Panc1 (cell line): Measurements from ENCODE around the gene MAGI2. TPM values are rescaled to one million over a fixed set of nuclear protein-coding genes. Genes with fewer than 3 reads are reported as not detected.

Experiments used
- ATAC-seq: fragments of 200-7000 bp; cut with Tn5 transposase; 2 replicates; pipeline ENCODE4 v1.9.1; 2020; ENCODE audit warnings: mild to moderate bottlenecking, moderate library complexity
- BruUV-seq: library from RNA; stranded (reverse); fragments of 400-500 nt; replicated peaks from 2 replicates; lab custom pipeline; 2021; lab: Mats Ljungman, UMichigan
- CTCF ChIA-PET: fragments of 300-600 bp; sonication (Branson Sonifier 250); formaldehyde crosslinking; loops from one replicate; lab custom pipeline; 2022; ENCODE audit warnings: antibody characterized with exemption; lab: Charles Lee
- POLR2A ChIA-PET: fragments of 300-600 bp; sonication (Branson Sonifier 250); formaldehyde crosslinking; loops from one replicate; lab custom pipeline; 2022; ENCODE audit warnings: antibody characterized with exemption; lab: Charles Lee
- DNase-seq: peaks from one replicate; pipeline ENCODE4 v3.0.0-alpha.2; 2010; ENCODE audit warnings: low read depth, low spot score
- H3K27ac ChIP-seq: 2 replicates; pipeline ENCODE4 v1.5.1; 2011; ENCODE audit warnings: mild to moderate bottlenecking, low read length, inconsistent platforms
- H3K27me3 ChIP-seq: fragments of 200-500 bp; sonication (Bioruptor generic); 2 replicates; pipeline ENCODE4 v1.6.0; 2014; ENCODE audit warnings: low read length, inconsistent platforms; ENCODE audit not compliant: control insufficient read depth, insufficient read depth
- H3K36me3 ChIP-seq: fragments of 200-500 bp; sonication (Bioruptor generic); 2 replicates; pipeline ENCODE4 v1.5.1; 2014; ENCODE audit warnings: inconsistent platforms, mild to moderate bottlenecking, low read length, moderate library complexity; ENCODE audit not compliant: control insufficient read depth, insufficient read depth
- H3K4me1 ChIP-seq: 2 replicates; pipeline ENCODE4 v1.5.1; 2011; ENCODE audit warnings: inconsistent platforms, mild to moderate bottlenecking, low read length, moderate library complexity; ENCODE audit not compliant: control insufficient read depth, insufficient read depth
- H3K4me3 ChIP-seq, 2 experiments: 2 replicates each; pipeline ENCODE4 v1.5.1; 2011 to 2012; ENCODE audit warnings: low read depth in 2 of 2, low read length in 2 of 2, mild to moderate bottlenecking in 2 of 2, inconsistent platforms in 1 of 2, moderate library complexity in 1 of 2
- H3K9me3 ChIP-seq: fragments of 200-500 bp; sonication (Bioruptor generic); 2 replicates; pipeline ENCODE4 v1.5.1; 2014; ENCODE audit warnings: low read depth, mild to moderate bottlenecking, inconsistent platforms, low read length, moderate library complexity; ENCODE audit not compliant: control insufficient read depth, insufficient read depth
- POLR2AphosphoS5 ChIP-seq: IDR thresholded peaks from 2 replicates; pipeline ENCODE4 v1.6.1; 2012; ENCODE audit warnings: mild to moderate bottlenecking, low read depth, low read length, moderate library complexity
- SIN3A ChIP-seq: IDR thresholded peaks from 2 replicates; pipeline ENCODE4 v1.6.1; 2012; ENCODE audit warnings: low read depth, mild to moderate bottlenecking, low read length, moderate library complexity, borderline replicate concordance; ENCODE audit not compliant: insufficient read depth
- TCF7L2 ChIP-seq: IDR thresholded peaks from 2 replicates; pipeline ENCODE4 v1.6.1; 2011; ENCODE audit warnings: mild to moderate bottlenecking, low read depth, low read length, inconsistent platforms
- in situ Hi-C: cut with HindIII; loops from 2 replicates; pipeline ENCODE4 v1.10.0; 2016; ENCODE audit warnings: low sequenced_read_pairs, low pct_unique_long_range_greater_than_20kb
- intact Hi-C: fragments of 100-400 bp; cut with micrococcal nuclease; formaldehyde crosslinking; loops from one replicate; pipeline ENCODE4 v1.10.0; 2022; ENCODE audit not compliant: unreplicated experiment
- total RNA-seq: library from RNA; stranded (reverse); gene quantifications from one replicate; pipeline ENCODE4 v1.2.1, GENCODE V29; 2021; ENCODE audit not compliant: unreplicated experiment
- TF ChIP-seq, protein P1 (sequence below), 2 experiments: IDR thresholded peaks; 2 replicates each; pipeline ENCODE4 v1.6.1; 2011 to 2012; ENCODE audit warnings: low read depth in 2 of 2, control low read depth in 1 of 2, low read length in 1 of 2, mild to moderate bottlenecking in 1 of 2, moderate library complexity in 1 of 2; ENCODE audit not compliant: insufficient read depth in 1 of 2
- TF ChIP-seq, protein P2 (sequence below): fragments of 450-650 bp; IDR thresholded peaks from 2 replicates; pipeline ENCODE4 v1.5.1; 2017; ENCODE audit warnings: mild to moderate bottlenecking

Gene MAGI2
- total RNA-seq, 1 experiment from 2014 or later: 5.4 TPM

GRCh38 chr7:78024591-78024990, 1428.9 kb downstream of the MAGI2 start:
- Histone ChIP-seq H3K27ac (no peak overlapping the region), H3K4me1 (peaks cover 4% of the 10 kb centered on the region), H3K36me3 (no peaks in the 10 kb centered on the region), H3K9me3 (no peaks in the 10 kb centered on the region), H3K4me3 (no peak overlapping the region), H3K27me3 (peaks cover 34% of the 10 kb centered on the region)
- DNase-seq (no peak), ATAC-seq (no peak)
- CTCF ChIA-PET: interaction anchor here (0.5 kb wide), 1 partner anchor 847 kb away, joined by 3 read pairs; no protein-coding TSS in a partner anchor
- in situ Hi-C loops (no loop called here), intact Hi-C loops (loop anchor here (5.0 to 10.0 kb wide), 3 partner anchors 203 to 1150 kb away; no protein-coding TSS in a partner anchor)
- BruUV-seq: no TSS peak
- no peak for TF ChIP-seq TCF7L2
- no peak for TF ChIP-seq SIN3A
- TF ChIP-seq, protein P1, sequence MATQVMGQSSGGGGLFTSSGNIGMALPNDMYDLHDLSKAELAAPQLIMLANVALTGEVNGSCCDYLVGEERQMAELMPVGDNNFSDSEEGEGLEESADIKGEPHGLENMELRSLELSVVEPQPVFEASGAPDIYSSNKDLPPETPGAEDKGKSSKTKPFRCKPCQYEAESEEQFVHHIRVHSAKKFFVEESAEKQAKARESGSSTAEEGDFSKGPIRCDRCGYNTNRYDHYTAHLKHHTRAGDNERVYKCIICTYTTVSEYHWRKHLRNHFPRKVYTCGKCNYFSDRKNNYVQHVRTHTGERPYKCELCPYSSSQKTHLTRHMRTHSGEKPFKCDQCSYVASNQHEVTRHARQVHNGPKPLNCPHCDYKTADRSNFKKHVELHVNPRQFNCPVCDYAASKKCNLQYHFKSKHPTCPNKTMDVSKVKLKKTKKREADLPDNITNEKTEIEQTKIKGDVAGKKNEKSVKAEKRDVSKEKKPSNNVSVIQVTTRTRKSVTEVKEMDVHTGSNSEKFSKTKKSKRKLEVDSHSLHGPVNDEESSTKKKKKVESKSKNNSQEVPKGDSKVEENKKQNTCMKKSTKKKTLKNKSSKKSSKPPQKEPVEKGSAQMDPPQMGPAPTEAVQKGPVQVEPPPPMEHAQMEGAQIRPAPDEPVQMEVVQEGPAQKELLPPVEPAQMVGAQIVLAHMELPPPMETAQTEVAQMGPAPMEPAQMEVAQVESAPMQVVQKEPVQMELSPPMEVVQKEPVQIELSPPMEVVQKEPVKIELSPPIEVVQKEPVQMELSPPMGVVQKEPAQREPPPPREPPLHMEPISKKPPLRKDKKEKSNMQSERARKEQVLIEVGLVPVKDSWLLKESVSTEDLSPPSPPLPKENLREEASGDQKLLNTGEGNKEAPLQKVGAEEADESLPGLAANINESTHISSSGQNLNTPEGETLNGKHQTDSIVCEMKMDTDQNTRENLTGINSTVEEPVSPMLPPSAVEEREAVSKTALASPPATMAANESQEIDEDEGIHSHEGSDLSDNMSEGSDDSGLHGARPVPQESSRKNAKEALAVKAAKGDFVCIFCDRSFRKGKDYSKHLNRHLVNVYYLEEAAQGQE (IDR thresholded peaks at IDR 0.05; ENCODE audit: insufficient read depth in 1 of 2, low read depth in 2 of 2, low read length in 1 of 2): no peak
- TF ChIP-seq POLR2AphosphoS5: no peak
- TF ChIP-seq, protein P2, sequence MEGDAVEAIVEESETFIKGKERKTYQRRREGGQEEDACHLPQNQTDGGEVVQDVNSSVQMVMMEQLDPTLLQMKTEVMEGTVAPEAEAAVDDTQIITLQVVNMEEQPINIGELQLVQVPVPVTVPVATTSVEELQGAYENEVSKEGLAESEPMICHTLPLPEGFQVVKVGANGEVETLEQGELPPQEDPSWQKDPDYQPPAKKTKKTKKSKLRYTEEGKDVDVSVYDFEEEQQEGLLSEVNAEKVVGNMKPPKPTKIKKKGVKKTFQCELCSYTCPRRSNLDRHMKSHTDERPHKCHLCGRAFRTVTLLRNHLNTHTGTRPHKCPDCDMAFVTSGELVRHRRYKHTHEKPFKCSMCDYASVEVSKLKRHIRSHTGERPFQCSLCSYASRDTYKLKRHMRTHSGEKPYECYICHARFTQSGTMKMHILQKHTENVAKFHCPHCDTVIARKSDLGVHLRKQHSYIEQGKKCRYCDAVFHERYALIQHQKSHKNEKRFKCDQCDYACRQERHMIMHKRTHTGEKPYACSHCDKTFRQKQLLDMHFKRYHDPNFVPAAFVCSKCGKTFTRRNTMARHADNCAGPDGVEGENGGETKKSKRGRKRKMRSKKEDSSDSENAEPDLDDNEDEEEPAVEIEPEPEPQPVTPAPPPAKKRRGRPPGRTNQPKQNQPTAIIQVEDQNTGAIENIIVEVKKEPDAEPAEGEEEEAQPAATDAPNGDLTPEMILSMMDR: no peak
- POLR2A ChIA-PET: interaction anchor here (0.5 kb wide), 1 partner anchor 403 kb away, joined by 3 read pairs; no protein-coding TSS in a partner anchor

GRCh38 chr7:78023191-78023590, 1430.3 kb downstream of the MAGI2 start:
- Histone ChIP-seq H3K4me1 (peaks cover 12% of the 10 kb centered on the region), H3K27ac (no peak overlapping the region), H3K9me3 (no peaks in the 10 kb centered on the region), H3K36me3 (no peaks in the 10 kb centered on the region), H3K27me3 (peaks cover 34% of the 10 kb centered on the region), H3K4me3 (no peak overlapping the region)
- in situ Hi-C loops: no loop called here
- no peak for TF ChIP-seq TCF7L2
- TF ChIP-seq, protein P1 (IDR thresholded peaks at IDR 0.05; ENCODE audit: insufficient read depth in 1 of 2, low read depth in 2 of 2, low read length in 1 of 2): no peak
- TF ChIP-seq POLR2AphosphoS5: no peak
- TF ChIP-seq, protein P2: no peak
- TF ChIP-seq SIN3A: no peak
- CTCF ChIA-PET: no interaction called here
- POLR2A ChIA-PET: no interaction called here
- BruUV-seq: no TSS peak
- DNase-seq (no peak), ATAC-seq (no peak)
- intact Hi-C loops: loop anchor here (5.0 to 10.0 kb wide), 3 partner anchors 204 to 1152 kb away; no protein-coding TSS in a partner anchor
